A673 (cell line): ENCODE data around the gene MITF. TPM values are rescaled to one million over a fixed set of nuclear protein-coding genes. Genes with fewer than 3 reads are reported as not detected.
"Not testable (repeated sequence)": the region's sequence is repeated elsewhere in the genome, so short reads cannot be mapped to it uniquely, and the experiment has no call there.

ENCODE experiments used
- BruUV-seq: library from RNA; stranded (reverse); fragments of 400-500 nt; replicated peaks from 2 replicates; lab custom pipeline; 2021; lab: Mats Ljungman, UMichigan
- CTCF ChIA-PET: fragments of 300-600 bp; sonication (Branson Sonifier 250); formaldehyde crosslinking; loops from one replicate; lab custom pipeline; 2022; ENCODE audit warnings: antibody characterized with exemption; lab: Charles Lee
- POLR2A ChIA-PET: fragments of 300-600 bp; sonication (Branson Sonifier 250); formaldehyde crosslinking; loops from one replicate; lab custom pipeline; 2022; ENCODE audit warnings: antibody characterized with exemption; ENCODE audit not compliant: low non-redundant PET; lab: Charles Lee
- DNase-seq: peaks from one replicate; pipeline ENCODE4 v3.0.0-alpha.2; 2015; ENCODE audit warnings: low spot score
- H3K27ac ChIP-seq: fragments of 200-600 bp; sonication (generic); 2 replicates; pipeline ENCODE4 v1.5.1; 2016; ENCODE audit warnings: mixed run types, low read depth, mild to moderate bottlenecking, mixed read lengths, antibody characterized with exemption, low read length; ENCODE audit not compliant: poor library complexity, severe bottlenecking
- H3K27me3 ChIP-seq: fragments of 200-600 bp; sonication (generic); replicated peaks from 2 replicates; pipeline ENCODE4 v1.6.1; 2017; ENCODE audit warnings: mixed run types, low read depth, mild to moderate bottlenecking, mixed read lengths, antibody characterized with exemption, low read length; ENCODE audit not compliant: insufficient read depth, poor library complexity
- H3K36me3 ChIP-seq: fragments of 200-600 bp; sonication (generic); 2 replicates; pipeline ENCODE4 v1.6.1; 2016; ENCODE audit warnings: mixed run types, mild to moderate bottlenecking, mixed read lengths, antibody characterized with exemption, low read length; ENCODE audit not compliant: insufficient read depth, poor library complexity, severe bottlenecking
- H3K4me1 ChIP-seq: fragments of 200-600 bp; sonication (generic); 2 replicates; pipeline ENCODE4 v1.6.1; 2017; ENCODE audit warnings: mixed run types, mild to moderate bottlenecking, mixed read lengths, antibody characterized with exemption, low read length; ENCODE audit not compliant: insufficient read depth, poor library complexity, severe bottlenecking
- H3K4me3 ChIP-seq: fragments of 200-600 bp; sonication (generic); 2 replicates; pipeline ENCODE4 v1.5.1; 2016; ENCODE audit warnings: low read depth, mixed run types, mild to moderate bottlenecking, mixed read lengths, low read length; ENCODE audit not compliant: poor library complexity, severe bottlenecking
- H3K9me3 ChIP-seq: fragments of 200-600 bp; sonication (generic); 2 replicates; pipeline ENCODE4 v1.6.1; 2016; ENCODE audit warnings: mixed run types, low read depth, mild to moderate bottlenecking, mixed read lengths, antibody characterized with exemption, low read length; ENCODE audit not compliant: poor library complexity, severe bottlenecking
- EZH2 ChIP-seq: fragments of 200-600 bp; sonication (generic); IDR thresholded peaks from 2 replicates; pipeline ENCODE4 v1.6.1; 2017; ENCODE audit warnings: borderline replicate concordance, low read depth, mild to moderate bottlenecking, mixed read lengths, antibody characterized with exemption, low read length; ENCODE audit not compliant: poor library complexity, severe bottlenecking
- intact Hi-C: fragments of 100-400 bp; cut with micrococcal nuclease; formaldehyde crosslinking; loops from one replicate; pipeline ENCODE4 v1.10.0; 2022; ENCODE audit not compliant: unreplicated experiment
- total RNA-seq: library from RNA; stranded (reverse); gene quantifications from 2 replicates; pipeline ENCODE4 v1.2.3, GENCODE V29; 2021
- TF ChIP-seq, protein P1 (sequence below): fragments of 300-800, 200-600 bp; sonication (generic); conservative IDR thresholded peaks from 2 replicates; pipeline ENCODE4 v1.5.1; 2017; ENCODE audit warnings: low read depth, mild to moderate bottlenecking, antibody characterized with exemption, low read length, moderate library complexity, mixed read lengths

Gene MITF
- total RNA-seq, 1 experiment from 2014 or later, result 0.52 TPM

DNA sequence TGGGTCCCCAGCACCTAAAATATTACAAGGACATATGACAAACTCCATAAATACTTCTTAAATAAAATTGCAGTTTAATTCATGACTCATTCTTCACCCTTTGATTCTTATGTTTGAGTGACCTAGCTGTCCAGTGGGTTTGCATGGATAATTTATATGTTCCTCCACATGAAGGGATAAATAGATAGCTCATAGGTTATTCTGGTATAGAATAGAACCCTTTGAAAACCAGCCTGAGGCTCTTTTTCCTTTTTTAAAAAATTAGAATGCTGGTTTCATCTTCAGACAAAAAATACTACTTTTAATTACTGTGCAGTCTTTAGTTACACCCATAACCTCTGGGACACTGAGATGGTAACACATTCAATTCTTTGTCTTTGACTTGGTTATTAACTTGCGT is 163.1 kb downstream of the MITF start:
- Histone ChIP-seq H3K4me1 (no peaks in the 10 kb centered on the region), H3K9me3 (no peaks in the 10 kb centered on the region), H3K36me3 (no peaks in the 10 kb centered on the region), H3K27ac (no peak overlapping the region), H3K27me3 (no peaks in the 10 kb centered on the region), H3K4me3 (no peak overlapping the region)
- no TSS peak for BruUV-seq
- TF ChIP-seq, protein P1, sequence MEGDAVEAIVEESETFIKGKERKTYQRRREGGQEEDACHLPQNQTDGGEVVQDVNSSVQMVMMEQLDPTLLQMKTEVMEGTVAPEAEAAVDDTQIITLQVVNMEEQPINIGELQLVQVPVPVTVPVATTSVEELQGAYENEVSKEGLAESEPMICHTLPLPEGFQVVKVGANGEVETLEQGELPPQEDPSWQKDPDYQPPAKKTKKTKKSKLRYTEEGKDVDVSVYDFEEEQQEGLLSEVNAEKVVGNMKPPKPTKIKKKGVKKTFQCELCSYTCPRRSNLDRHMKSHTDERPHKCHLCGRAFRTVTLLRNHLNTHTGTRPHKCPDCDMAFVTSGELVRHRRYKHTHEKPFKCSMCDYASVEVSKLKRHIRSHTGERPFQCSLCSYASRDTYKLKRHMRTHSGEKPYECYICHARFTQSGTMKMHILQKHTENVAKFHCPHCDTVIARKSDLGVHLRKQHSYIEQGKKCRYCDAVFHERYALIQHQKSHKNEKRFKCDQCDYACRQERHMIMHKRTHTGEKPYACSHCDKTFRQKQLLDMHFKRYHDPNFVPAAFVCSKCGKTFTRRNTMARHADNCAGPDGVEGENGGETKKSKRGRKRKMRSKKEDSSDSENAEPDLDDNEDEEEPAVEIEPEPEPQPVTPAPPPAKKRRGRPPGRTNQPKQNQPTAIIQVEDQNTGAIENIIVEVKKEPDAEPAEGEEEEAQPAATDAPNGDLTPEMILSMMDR, result no peak
- no peak for TF ChIP-seq EZH2
- intact Hi-C loops, result no loop called here
- POLR2A ChIA-PET, result no interaction called here
- CTCF ChIA-PET, result no interaction called here
- DNase-seq, result no peak

GRCh38 chr3:69906351-69906966 is 167.2 kb downstream of the MITF start:
- Histone ChIP-seq H3K9me3 (no peaks in the 10 kb centered on the region), H3K4me3 (no peak overlapping the region), H3K4me1 (no peaks in the 10 kb centered on the region), H3K36me3 (no peaks in the 10 kb centered on the region), H3K27me3 (no peaks in the 10 kb centered on the region), H3K27ac (no peak overlapping the region)
- ChIA-PET POLR2A (no interaction called here), CTCF (no interaction called here)
- intact Hi-C loops, result no loop called here
- TF ChIP-seq, protein P1, result no peak
- no peak for TF ChIP-seq EZH2
- no TSS peak for BruUV-seq
- no peak for DNase-seq

DNA sequence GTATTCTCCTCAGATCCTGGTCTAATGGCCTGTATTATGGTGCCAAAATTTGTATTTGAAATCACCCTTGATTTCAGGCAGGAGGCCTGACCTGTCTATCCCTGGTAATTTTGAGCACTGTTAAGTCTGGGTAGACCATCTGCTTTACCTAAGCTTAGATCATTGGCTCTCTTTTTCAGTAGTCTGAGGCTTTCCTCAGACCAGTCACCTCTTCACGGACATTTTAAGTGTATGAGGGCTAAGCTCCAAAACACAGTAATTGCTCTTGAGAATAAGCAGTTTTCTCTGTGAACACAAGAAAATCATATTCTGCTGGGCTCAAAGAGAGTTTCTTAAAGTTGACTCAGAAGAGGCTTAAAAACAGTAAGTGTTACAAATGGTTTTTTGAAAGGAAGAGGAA is 168.3 kb downstream of the MITF start:
- no peaks in the 10 kb centered on the region for H3K36me3 ChIP-seq
- no peaks in the 10 kb centered on the region for H3K4me1 ChIP-seq
- DNase-seq, result no peak
- H3K27me3 ChIP-seq, result no peaks in the 10 kb centered on the region
- no TSS peak for BruUV-seq
- no peak overlapping the region for H3K4me3 ChIP-seq
- POLR2A ChIA-PET, result no interaction called here
- TF ChIP-seq EZH2, result no peak
- TF ChIP-seq, protein P1, result no peak
- no peaks in the 10 kb centered on the region for H3K9me3 ChIP-seq
- H3K27ac ChIP-seq, result no peak overlapping the region
- CTCF ChIA-PET, result no interaction called here
- intact Hi-C loops, result no loop called here

- H3K9me3 ChIP-seq, POLR2A ChIA-PET, BruUV-seq, H3K27me3 ChIP-seq, intact Hi-C loops, DNase-seq, H3K4me1 ChIP-seq, H3K36me3 ChIP-seq, CTCF ChIA-PET, H3K27ac ChIP-seq, H3K4me3 ChIP-seq: not testable (repeated sequence)
Observed at GRCh38 chr3:69909859-69910258, 170.6 kb downstream of the MITF start.
